NB4 (cell line): ENCODE data around the gene METTL24.

Experiments used
- CTCF ChIP-seq: IDR thresholded peaks from one replicate; pipeline ENCODE4 v1.5.1; 2012; ENCODE audit warnings: low read depth, low read length
- MAX ChIP-seq: IDR thresholded peaks from 2 replicates; pipeline ENCODE4 v1.6.1; 2011; ENCODE audit warnings: low read depth, low read length
- POLR2A ChIP-seq: IDR thresholded peaks from 2 replicates; pipeline ENCODE4 v1.6.1; 2011; ENCODE audit warnings: mild to moderate bottlenecking; ENCODE audit not compliant: insufficient read length; ENCODE audit errors: extremely low read depth

GRCh38 chr6:110385458-110385863, 27.3 kb upstream of the METTL24 start:
- TF ChIP-seq CTCF (no peak), POLR2A (no peak), MAX (no peak)
